Measurements from ENCODE around the gene SH3RF1. TPM values are rescaled to one million over a fixed set of nuclear protein-coding genes. Genes with fewer than 3 reads are reported as not detected.

SH3RF1 gene
- total and polyA plus RNA-seq, 2 experiments from 2014 or later, result 7.8 to 12.4 TPM

DNA sequence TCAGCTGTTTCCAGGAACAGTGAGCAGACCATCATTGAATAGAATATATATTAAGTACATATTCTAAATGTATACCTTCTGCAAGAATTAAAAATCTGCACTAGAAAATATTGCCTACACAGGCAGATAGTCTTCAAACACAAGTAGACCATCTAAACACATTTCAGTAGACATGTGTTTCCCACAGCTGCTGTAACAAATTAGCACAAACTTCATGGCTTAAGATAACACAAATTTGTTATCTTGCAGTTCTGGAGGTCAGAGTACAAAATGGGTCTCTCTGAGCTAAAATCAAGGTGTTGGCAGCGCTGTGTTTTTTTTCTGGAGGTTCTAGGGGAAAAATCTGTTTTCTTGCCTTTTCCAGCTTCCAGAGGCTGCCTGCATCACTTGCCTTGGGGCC is 42.7 kb downstream of the SH3RF1 start (continued):
- TF ChIP-seq ZNF462 (CRISPR knock-in tag; IDR thresholded peaks at IDR 0.05), result no peak

DNA sequence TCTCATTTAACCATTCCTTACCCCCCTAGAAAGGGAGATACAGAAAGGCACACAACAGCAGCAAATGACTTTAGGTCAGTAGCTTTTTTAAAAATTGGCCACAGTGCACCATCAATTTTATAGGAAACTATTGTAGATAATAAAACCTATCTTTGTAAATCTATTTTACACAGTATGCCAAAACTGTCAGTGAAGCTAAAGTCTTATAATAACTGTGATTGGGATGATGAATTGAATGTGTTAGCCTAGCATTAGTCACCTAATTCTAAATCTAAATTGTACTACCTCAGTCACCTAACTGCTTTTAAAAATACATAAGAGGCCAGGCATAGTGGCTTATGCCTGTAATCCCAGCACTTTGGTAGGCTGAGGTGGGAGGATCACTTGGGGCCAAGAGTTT is 44.2 kb downstream of the SH3RF1 start:
- Histone ChIP-seq H3K27ac (ENCODE audit: low read depth) (no peak overlapping the region), H3F3A (replicated peaks; ENCODE audit: low read depth) (no peaks in the 10 kb centered on the region), H3K79me2 (replicated peaks; ENCODE audit: insufficient read depth) (peaks cover 33% of the 10 kb centered on the region), H3K36me3 (ENCODE audit: insufficient read depth) (no peaks in the 10 kb centered on the region), H4K20me1 (replicated peaks; ENCODE audit: insufficient read depth) (no peaks in the 10 kb centered on the region; the same call in 1 of the 2 replicates), H2AFZ (no peak overlapping the region), H3K9me2 (ENCODE audit: insufficient read depth) (no peaks in the 10 kb centered on the region), H3K27me3 (ENCODE audit: insufficient read depth) (no peaks in the 10 kb centered on the region), H3K4me2 (no peak overlapping the region), H3K4me1 (ENCODE audit: insufficient read depth) (peaks cover 11% of the 10 kb centered on the region; the same call in 1 of the 2 replicates), H3K4me3 (no peak overlapping the region)
- peaks cover 5% of the 10 kb centered on the region; the same call in 2 of the 3 replicates for H3K4me1 Mint-ChIP-seq
- H3K4me3 Mint-ChIP-seq, result no peak overlapping the region
- H3K27ac Mint-ChIP-seq, result no peak overlapping the region
- no peaks in the 10 kb centered on the region for H3K27me3 Mint-ChIP-seq (ENCODE audit: insufficient read depth, low read depth, poor library complexity)
- no peaks in the 10 kb centered on the region for H3K9me3 Mint-ChIP-seq
- H3K36me3 Mint-ChIP-seq (ENCODE audit: low read depth), result no peaks in the 10 kb centered on the region
- DNase-seq (ENCODE audit: low spot score), result no peak
- TF ChIP-seq ZNF114 (CRISPR knock-in tag; IDR thresholded peaks at IDR 0.05) (no peak), ZNF462 (CRISPR knock-in tag; IDR thresholded peaks at IDR 0.05) (no peak), EZH2phosphoT487 (IDR thresholded peaks at IDR 0.05; ENCODE audit: unreplicated experiment) (no peak), CREB1 (CRISPR knock-in tag; IDR thresholded peaks at IDR 0.05; ENCODE audit: low read depth) (no peak), POLR2AphosphoS5 (IDR thresholded peaks at IDR 0.05; ENCODE audit: low read depth) (no peak), JUNB (IDR thresholded peaks at IDR 0.05; ENCODE audit: unreplicated experiment) (no peak)
- ATAC-seq, result no peak

Data from GM23338 (cell line).